GM18508 (cell line): Measurements from ENCODE around the gene TSC22D1.
"Not testable (repeated sequence)": the region's sequence is repeated elsewhere in the genome, so short reads cannot be mapped to it uniquely, and the experiment has no call there.

Experiments
- ATAC-seq: cut with Tn5 transposase; IDR thresholded peaks from one replicate; pipeline ENCODE4 v1.9.1; 2021; ENCODE audit warnings: moderate number of reproducible peaks; ENCODE audit not compliant: insufficient read depth, unreplicated experiment

Gene TSC22D1

DNA sequence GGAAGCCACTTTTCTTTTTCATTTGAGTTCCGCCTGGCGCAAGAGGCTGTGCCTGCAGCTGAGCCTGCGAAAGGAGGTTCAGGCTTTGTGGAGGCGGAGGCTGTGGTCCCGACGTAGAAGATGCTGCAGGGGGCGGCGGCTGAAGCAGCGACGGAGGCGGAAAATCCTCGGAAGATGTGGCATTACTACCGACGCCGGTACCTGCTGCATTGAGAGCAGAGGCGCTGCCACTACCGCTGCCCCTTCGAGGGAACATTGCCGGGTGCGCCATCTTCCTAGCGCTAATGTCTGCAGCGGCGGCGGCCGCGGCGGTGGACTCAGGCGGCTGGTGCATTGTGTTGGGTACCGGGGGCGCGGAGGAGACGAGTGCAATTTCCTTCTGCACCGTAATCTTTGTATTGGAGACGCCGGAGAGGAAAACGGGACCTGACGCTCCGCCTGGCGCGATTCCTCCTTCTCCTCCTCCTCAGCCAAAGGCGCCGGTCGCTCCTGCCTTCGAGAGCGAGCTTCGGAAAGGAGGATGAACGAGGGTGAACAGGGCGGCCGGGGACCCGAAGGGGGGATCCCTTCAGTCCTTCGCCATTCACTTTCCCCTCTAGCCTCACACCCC, at the start of gene TSC22D1:
TSC22D1 (minus strand) TSS at position 590 of the 610 bp plus-strand sequence; CDS start at position 334, 256 bp downstream.
- no peak for ATAC-seq

DNA sequence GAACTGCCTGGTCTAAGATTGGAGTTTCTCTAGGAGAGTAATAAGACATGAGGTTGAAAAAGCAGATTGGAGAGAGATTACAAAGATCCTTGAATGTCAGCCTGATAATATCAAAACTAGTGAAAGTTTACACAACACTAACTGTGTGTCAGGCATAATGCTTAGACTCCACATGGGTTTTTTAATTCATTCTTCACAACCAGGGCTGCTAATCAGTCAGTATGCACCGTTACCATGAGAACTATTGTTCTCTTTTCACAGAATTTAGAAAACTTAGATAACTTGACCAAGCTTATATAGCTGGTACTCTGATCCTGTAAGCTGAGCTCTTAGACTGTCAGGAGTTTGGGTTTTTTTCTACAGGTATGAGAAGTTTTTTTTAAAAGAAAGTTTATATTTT, 46.6 kb upstream of the TSC22D1 start:
- ATAC-seq: no peak

DNA sequence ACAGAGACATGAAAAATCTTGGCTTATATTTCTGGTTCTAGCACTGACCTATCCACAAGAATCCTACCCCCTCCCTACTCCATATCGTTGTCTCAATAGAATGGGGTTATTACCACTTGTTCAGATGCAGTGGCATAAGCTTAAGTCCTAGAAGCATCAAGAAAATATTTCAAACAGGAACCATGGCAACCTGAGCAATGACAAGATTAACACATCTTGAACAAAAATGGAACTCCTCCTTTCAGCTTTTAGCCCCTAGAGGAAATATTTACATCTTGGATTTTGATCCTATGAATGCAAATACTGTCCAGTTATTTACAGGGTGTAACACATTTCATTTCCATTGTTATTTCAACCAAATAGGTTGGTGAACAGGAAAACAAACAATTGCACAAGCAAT, 46.1 kb upstream of the TSC22D1 start:
- no peak for ATAC-seq

DNA sequence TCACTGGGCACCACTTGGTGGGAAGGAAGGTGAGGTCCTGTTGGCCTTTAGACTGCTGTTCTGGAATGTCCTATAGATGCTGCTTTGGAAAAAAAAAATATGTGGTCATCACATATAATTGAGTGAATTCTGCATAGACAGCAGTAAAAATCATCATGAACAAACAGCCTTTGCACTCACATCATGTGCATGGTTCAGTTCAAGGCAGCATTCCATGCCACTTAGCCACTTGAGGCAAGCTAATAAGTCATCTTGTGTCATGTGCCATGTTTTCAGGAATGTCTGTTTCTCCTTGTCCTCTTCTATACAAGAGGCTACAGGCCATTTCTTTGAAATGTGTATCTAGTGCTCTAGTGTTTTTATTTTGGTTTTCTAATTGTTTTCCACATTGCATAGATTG, 43.9 kb upstream of the TSC22D1 start:
- no peak for ATAC-seq

DNA sequence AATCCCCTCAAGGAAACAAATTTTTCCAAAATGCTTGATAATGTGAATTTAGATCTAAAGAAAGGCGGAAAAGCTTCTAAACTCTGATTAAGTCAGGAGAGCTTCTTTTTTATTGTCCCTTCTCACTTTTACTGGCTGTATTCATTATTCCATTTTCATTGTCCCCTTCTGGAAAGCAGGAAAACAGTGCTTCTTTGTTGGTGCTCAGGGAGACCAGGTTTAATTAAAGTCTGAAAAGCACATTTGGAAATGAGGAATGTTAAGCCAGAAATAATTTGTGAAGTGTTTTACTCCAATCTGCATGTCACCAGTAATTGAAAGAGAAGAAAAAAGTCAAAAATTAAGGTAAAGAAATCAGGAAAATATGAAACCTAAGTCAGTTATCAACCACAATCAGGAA, 43.5 kb upstream of the TSC22D1 start:
- no peak for ATAC-seq

DNA sequence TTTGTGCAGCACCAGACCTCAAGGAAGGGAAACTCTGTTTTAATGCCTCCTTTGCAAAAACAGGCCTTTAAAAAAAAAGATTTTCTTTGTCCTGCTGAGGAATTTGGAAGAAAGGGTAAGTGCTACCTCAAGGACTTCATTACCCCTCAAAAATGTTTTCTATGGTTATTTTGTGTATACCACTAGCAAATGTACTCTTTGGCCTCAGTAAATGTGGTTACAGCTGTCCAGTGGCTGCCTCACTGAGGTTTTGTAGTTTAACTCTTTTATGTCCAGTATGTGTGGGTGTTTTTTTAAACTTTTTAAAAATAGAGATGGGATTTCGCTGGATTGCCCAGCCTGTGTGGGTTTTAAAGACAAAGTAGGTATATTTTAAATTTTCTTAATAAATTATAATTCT, 42.2 kb upstream of the TSC22D1 start:
- ATAC-seq: no peak

DNA sequence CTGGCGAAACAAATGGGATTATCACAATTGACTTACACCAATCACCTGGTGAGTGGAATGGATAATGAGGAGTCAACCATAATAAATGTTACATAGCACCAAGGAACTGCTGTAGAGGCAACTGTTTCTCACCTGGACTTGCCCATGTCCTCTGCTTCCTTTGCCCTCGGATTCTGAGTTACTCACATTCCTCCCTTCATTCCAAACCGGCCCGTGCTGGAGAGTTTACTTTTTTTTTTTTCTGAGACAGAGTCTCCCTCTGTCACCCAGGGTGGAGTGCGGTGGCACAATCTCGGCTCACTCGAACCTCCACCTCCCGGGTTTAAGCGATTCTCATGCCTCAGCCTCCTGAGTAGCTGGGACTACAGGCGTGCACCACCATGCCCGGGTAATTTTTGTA, 41.5 kb upstream of the TSC22D1 start:
- no peak for ATAC-seq

DNA sequence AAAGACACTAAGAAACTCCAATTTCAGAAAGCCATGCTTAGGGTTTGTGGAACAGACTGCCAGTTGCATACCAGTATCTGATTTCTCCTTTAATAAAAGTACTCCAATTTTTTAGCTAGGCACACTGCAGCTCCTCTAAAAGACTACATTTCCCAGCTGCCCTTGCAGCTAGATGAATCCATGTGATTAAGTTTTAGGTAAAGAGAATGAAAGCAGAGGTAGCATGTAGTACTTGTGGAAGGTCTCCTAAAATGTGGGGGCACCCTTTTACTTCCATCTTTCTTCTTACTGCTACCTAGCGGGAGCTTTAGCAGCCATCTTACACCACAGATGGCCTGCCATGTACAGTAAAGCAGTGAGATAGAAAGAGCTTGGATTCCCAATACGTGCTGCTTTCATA, 33.0 kb upstream of the TSC22D1 start:
- no peak for ATAC-seq

DNA sequence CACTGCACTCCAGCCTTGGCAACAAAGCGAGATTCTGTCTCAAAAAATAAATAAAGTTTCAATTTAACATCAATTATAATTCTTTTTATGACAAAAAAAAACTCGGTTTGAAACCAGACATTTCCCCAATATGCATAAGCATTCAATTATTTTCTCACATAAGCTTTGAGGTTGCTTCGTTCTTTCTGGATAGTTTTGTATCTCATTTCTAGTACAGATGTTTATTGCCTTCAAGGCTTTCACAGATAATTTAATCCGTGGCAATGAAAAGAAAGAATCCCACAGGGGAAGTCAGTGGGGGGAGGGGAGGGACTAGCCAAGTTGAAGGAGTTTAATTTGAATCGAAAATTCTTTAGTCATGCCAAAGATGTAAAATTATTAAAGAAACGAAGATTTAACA, 29.6 kb upstream of the TSC22D1 start:
- no peak for ATAC-seq

DNA sequence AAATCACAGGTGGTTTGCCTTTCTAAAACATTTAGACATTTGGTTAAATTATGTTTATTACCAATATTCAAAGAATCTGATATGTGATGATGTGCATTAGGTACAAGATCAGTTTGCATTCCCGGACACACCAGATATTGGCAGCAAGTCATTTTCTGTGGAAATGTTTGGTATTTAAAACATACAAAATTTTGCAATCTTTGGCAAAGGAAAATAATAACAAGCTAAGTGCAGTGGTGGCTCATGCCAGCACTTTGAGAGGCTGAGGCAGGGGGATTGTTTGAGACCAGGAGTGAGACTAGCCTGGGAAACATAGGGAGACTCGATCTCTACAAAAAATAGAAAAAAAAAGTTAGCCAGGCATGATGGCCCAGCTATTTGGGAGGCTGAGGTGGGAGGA, 29.1 kb upstream of the TSC22D1 start:
- no peak for ATAC-seq

DNA sequence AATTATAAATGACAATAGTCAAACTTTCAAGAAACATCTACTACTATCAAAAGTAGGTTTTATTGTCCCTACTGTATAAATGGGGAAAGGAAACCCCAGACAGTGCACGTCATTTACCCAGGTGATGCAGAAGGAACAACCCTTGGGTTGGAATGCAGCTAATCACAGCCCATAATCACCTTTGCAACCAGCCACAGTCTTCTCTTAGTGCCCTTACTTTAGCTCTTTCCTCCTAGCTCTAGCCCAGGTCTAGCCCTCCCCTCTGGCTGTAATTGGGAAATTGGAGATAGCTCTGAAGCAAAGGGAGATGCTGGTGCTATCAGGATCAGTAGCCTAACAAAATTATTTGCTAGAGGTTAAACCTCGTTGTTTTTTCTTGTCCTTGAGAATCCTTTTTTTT, 25.5 kb upstream of the TSC22D1 start:
- ATAC-seq: no peak

DNA sequence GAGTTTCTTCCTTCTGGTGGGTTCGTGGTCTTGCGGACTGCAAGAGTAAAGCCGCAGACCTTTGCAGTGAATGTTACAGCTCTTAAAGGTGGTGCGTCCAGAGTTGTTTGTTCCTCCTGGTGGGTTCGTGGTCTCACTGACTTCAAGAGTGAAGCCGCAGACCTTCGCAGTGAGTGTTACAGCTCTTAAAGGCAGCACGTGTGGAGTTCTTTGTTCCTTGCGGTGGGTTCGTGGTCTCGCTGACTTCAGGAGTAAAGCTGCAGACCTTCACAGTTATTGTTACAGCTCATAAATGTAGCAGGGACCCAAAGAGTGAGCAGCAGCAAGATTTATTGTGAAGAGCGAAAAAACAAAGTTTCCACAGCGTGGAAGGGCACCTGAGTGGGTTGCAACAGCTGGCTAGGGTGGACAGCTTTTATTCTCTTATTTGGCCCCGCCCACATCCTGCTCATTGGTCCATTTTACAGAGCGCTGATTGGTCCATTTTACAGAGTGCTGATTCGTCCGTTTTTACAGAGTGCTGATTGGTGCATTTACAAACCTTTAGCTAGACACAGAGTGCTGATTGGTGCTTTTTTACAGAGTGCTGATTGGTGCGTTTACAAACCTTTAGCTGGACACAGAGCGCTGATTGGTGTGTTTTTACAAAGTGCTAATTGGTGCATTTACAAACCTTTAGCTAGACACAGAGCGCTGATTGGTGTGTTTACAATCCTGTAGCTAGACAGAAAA, 17.9 kb upstream of the TSC22D1 start:
- ATAC-seq: not testable (repeated sequence)

DNA sequence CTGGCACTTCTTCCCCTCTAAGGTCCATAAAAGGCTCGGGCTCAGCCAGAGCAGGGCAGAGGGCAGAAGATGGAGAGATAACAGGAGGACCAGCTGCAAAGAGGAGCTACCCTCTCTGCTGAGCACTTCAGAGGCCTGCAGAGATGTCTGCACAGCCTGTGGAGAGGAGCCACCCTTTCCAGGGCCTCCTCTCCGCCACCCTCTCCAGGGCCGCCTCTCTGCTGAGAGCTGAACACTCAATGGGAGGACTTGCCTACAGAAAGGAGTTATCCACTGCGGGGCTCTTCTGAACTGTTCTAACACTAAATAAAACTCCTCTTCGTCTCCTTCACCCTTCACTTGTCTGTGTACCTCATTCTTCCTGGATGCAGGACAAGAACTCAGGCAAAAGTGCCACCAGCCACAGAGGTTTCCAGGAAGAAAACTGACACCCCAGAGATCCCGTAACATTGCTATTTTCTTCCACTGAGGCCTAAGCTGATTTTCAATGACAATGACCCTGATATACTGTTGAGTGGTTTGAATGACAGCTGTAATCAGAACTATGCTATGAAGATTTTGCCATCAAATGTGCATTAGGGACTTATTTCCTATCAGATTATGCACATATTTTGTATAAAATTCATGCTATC, 16.2 kb upstream of the TSC22D1 start:
- no peak for ATAC-seq

DNA sequence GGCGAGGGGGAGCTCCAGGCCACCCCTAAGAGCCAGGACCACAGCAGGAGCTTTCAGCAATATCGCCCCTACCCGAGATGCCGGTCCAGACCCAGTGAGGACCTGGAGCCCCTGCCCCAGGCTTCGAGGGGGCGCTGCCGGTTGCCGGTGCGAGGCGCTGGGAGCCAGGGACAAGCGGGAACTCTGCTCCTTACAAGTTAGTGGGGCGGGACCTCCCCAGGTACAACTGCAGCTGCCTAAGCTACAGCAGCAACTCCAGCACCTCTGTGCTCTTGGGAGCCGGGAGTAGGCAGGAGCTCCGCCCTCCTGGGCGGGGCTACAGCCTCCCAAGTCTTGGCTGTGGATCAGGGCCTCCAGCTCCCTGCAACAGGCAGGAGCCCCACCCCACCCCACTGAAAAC, 15.2 kb upstream of the TSC22D1 start:
- ATAC-seq: no peak

DNA sequence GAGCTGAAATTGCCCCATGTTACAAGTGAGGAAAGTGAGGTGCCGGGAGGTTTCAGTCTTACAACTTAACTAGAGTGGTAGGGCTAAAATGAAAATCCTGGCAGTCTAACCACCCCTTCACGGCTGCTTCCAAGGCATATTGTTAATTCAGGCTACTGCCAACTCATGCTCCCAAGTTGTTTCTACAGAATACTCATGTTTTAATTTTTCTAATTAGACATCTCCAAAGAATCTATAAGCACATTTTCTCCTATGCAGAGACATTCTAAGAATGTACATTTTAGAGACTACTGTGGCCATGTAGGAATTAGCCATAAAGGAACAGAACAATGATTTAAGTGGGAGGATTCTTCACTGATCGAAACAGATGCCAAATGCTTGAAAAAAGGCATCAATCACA, 7.0 kb upstream of the TSC22D1 start:
- no peak for ATAC-seq

DNA sequence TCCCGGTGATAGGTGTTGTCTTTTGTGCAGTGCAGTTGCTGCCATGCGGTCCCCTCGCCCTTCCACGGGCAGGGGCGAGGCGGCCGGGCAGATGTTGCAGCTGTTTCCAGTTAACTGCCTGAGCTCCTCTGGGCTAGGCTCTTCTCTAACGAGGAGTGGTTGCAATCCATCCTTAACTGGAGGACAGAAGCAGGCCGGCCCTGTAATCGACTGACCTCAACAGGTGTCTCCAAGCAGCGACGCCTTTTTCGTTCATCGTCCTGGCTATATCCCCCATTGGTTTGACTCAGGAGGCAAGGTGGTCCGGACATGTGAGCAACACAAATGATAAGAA, 1.9 kb upstream of the TSC22D1 start:
- no peak for ATAC-seq

DNA sequence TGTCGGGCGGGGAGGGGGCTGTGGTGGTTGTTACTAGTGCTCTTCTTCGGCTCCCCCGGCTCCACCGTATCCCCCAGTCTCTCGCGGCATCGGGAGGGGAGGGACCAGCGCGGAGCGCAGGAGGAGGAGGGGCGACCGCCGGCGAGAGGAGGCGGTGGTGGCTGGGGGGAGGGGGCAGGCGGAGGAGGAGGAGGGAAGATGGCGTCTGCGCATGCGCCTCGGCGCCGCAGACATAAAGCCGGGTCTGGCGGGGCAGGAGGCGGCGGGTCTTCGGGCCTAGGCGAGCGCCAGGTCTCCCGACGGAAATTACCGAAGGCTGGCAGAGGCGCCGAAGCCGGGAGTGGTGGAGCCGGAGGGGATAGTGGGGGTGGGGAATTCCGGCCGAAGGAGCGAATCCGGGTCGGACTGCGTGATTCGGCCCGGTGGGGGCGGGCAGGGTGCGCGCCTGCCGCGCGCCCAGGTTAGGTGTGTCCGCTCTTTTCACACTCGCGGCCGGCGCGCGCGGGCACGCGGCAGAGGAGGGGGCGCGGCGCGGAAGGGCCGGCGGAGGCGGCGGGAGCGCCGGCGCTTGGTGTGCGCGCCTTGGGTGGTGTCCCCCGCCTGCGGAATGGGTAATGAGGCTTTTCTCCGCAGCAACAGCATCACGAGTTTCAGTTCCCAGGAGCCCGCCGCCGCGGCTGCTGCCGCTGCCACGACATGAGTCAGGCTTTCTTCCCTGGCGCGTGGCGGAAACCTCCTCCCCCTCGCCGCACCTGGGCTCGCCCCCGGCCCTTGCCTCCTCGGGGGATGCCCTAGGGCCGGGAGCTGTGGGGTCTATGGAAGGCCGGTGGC, 1.3 kb upstream of the TSC22D1 start:
- ATAC-seq: peak; percentile 52

DNA sequence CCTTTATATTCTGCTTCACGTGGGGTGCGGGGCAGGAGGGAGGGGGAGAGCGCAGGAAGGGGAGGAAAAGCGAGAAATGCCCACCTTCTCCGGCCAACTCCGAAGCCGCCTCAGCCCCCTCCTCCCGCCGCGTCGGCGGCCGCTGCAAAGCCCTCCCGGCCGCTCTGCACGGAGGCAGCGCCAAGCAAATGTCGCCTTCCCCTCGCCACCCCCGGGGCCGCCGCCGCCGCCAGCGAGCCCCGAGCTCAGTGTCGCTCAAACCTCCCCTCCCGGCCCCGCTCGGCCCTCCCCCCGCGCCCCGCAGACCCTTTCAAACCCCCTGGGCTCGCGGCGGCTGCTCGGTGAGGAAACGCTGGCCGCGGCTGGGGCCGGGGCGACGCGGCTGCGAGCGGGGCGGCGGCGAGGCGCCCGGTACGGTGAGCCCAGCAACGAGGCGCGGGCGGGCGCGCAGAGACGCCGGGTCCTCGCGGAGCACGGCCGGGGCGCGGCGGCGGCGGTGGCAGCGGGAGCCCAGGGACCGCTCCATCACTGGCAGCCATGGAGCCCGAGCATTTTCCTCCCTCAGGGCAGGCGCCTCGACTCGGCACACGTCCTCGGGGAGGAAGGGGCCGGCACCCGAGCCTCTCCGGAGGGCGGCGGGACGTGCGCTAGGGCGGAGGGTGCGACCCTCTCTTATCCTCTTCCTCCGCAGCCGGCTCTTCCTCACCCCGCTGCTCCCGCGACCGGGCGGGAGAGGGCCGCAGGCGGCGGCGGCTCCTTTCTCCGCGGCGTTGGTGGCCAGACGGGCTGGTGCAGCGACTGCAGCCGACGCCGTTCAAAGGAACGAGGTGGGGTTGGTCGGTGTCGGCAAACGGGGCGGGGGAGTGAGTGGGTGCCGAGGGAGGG, 463 bp upstream of the TSC22D1 start:
- ATAC-seq: no peak

DNA sequence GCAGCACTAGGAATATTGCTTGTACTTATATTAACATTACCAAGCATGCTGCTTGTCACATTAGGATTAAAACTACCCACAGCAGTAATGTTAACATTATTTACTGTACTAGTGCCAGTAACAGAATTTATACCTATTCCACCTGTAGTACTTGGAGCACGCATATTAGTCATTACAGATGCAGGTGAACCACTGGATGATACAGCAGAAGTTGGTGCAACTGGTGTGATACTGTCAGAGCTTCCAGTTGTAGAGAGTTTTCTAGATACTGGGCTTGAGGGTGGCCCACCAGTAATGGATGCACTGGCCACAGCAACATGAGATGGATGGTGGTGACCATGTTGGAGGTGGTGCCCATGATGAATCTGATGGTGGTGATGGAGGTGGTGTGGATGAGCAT, 1.1 kb downstream of the TSC22D1 start:
- no peak for ATAC-seq

DNA sequence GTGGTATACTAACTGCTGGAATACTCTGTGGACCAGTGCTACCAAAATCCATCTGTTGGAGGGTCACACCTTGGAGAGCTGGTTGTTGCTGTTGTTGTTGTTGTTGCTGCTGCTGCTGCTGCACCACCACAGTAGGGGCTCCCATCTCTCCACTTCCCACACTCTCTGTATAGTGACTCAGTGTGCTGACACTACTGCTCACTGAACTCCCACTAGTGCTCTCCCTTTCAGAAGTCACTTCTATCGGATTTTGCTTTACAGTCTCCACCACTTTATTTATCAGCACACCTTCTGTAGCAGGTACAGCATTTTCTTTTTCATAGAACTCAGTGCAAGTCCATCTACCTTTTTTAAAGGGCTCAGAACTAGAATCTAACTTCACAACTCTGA, 1.7 kb downstream of the TSC22D1 start:
- ATAC-seq: no peak
